Myocyte (in vitro differentiated cells): ENCODE measurements around the gene PRIM2. TPM values are rescaled to one million over a fixed set of nuclear protein-coding genes. Genes with fewer than 3 reads are reported as not detected.
A peak's percentile ranks its signal among the peaks of the same experiment; 100 is the strongest.
"Not testable (repeated sequence)": the region's sequence is repeated elsewhere in the genome, so short reads cannot be mapped to it uniquely, and the experiment has no call there.

ENCODE experiments used
- DNase-seq: peaks from one replicate; pipeline ENCODE4 v3.0.0-alpha.2; 2012; ENCODE audit warnings: low read depth
- total RNA-seq: library from RNA; depleted of rRNA; stranded (reverse); fragments of >200 nt; gene quantifications from 2 replicates; pipeline ENCODE4 v1.2.3, GENCODE V29; 2014

PRIM2 gene
- total RNA-seq, 1 donor from 2014 or later: 15.8 TPM

GRCh38 chr6:57491795-57492194, 174.4 kb downstream of the PRIM2 start:
- not testable (repeated sequence) for DNase-seq

GRCh38 chr6:57496251-57496650, 178.8 kb downstream of the PRIM2 start:
- not testable (repeated sequence) for DNase-seq

- DNase-seq: peak; percentile 21
Measured at GRCh38 chr6:57500368-57501021, 183.1 kb downstream of the PRIM2 start.

GRCh38 chr6:57502387-57502786, 185.0 kb downstream of the PRIM2 start:
- DNase-seq: not testable (repeated sequence)

GRCh38 chr6:57505251-57505650, 187.8 kb downstream of the PRIM2 start:
- DNase-seq: not testable (repeated sequence)

GRCh38 chr6:57510390-57510789, 193.0 kb downstream of the PRIM2 start:
- not testable (repeated sequence) for DNase-seq

- not testable (repeated sequence) for DNase-seq
Measured at GRCh38 chr6:57515171-57515570, 197.7 kb downstream of the PRIM2 start.

- not testable (repeated sequence) for DNase-seq
Measured at GRCh38 chr6:57515845-57516244, 198.4 kb downstream of the PRIM2 start.

- DNase-seq: not testable (repeated sequence)
Measured at GRCh38 chr6:57516776-57517175, 199.3 kb downstream of the PRIM2 start.

- not testable (repeated sequence) for DNase-seq
Measured at GRCh38 chr6:57519198-57519597, 201.8 kb downstream of the PRIM2 start.

GRCh38 chr6:57521085-57521484, 203.7 kb downstream of the PRIM2 start:
- DNase-seq: not testable (repeated sequence)

GRCh38 chr6:57523221-57523620, 205.8 kb downstream of the PRIM2 start:
- not testable (repeated sequence) for DNase-seq

- not testable (repeated sequence) for DNase-seq
Measured at GRCh38 chr6:57529755-57530154, 212.3 kb downstream of the PRIM2 start.

GRCh38 chr6:57532660-57533059, 215.2 kb downstream of the PRIM2 start:
- DNase-seq: not testable (repeated sequence)

- not testable (repeated sequence) for DNase-seq
Measured at GRCh38 chr6:57535121-57535520, 217.7 kb downstream of the PRIM2 start.

- peak; percentile 53 for DNase-seq
Measured at GRCh38 chr6:57535994-57536393, 218.6 kb downstream of the PRIM2 start.

GRCh38 chr6:57537916-57538315, 220.5 kb downstream of the PRIM2 start:
- not testable (repeated sequence) for DNase-seq

GRCh38 chr6:57551961-57552360, 234.5 kb downstream of the PRIM2 start:
- not testable (repeated sequence) for DNase-seq

GRCh38 chr6:57557855-57558254, 240.4 kb downstream of the PRIM2 start:
- DNase-seq: not testable (repeated sequence)

GRCh38 chr6:57559170-57559569, 241.7 kb downstream of the PRIM2 start:
- DNase-seq: not testable (repeated sequence)

- not testable (repeated sequence) for DNase-seq
Measured at GRCh38 chr6:57562233-57562632, 244.8 kb downstream of the PRIM2 start.

GRCh38 chr6:57572119-57572518, 254.7 kb downstream of the PRIM2 start:
- peak; percentile 2 for DNase-seq

- peak; percentile 60 for DNase-seq
Measured at GRCh38 chr6:57572844-57573243, 255.4 kb downstream of the PRIM2 start.
